ENCODE results near the gene IL23R. TPM values are rescaled to one million over a fixed set of nuclear protein-coding genes. Genes with fewer than 3 reads are reported as not detected.
A peak's percentile ranks its signal among the peaks of the same experiment; 100 is the strongest.

The IL23R gene, protein sequence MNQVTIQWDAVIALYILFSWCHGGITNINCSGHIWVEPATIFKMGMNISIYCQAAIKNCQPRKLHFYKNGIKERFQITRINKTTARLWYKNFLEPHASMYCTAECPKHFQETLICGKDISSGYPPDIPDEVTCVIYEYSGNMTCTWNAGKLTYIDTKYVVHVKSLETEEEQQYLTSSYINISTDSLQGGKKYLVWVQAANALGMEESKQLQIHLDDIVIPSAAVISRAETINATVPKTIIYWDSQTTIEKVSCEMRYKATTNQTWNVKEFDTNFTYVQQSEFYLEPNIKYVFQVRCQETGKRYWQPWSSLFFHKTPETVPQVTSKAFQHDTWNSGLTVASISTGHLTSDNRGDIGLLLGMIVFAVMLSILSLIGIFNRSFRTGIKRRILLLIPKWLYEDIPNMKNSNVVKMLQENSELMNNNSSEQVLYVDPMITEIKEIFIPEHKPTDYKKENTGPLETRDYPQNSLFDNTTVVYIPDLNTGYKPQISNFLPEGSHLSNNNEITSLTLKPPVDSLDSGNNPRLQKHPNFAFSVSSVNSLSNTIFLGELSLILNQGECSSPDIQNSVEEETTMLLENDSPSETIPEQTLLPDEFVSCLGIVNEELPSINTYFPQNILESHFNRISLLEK
- not detected for total RNA-seq
- long read RNA-seq, result 0 reads

DNA sequence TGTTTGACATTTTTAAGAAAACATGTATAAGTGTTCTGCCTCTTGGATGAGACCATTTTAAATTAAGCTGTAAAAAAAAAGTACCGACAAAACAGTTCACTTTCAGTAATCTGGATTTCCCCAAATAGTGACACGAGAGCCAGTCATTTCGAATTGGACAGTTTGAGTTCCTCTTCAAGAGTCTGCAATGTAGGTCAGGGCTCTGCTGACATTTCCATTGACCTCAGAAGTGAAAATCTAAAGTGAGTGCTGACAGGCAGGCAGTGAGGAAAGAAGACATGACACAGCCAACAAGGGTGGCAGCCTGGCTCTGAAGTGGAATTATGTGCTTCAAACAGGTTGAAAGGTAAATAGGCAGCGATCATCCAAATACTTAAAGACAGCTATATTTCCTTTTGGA lies at the start of gene IL23R:
Gene IL23R, plus strand, starts transcription at position 259 of the 400 bp plus-strand sequence. CDS start 1,667 bp downstream, outside the sequence.
- Histone ChIP-seq H3K4me1 (peaks cover 8% of the 10 kb centered on the region), H3K36me3 (no peaks in the 10 kb centered on the region), H3K4me3 (no peak within 1 kb of the TSS), H3K27ac (replicated peaks) (peak within 1 kb of the TSS; percentile 14), H3K9me3 (replicated peaks) (no peaks in the 10 kb centered on the region), H3K27me3 (ENCODE audit: low read depth) (no peaks in the 10 kb centered on the region)
- intact Hi-C loops (cut with micrococcal nuclease), result no loop called here
- TF ChIP-seq, protein P1, sequence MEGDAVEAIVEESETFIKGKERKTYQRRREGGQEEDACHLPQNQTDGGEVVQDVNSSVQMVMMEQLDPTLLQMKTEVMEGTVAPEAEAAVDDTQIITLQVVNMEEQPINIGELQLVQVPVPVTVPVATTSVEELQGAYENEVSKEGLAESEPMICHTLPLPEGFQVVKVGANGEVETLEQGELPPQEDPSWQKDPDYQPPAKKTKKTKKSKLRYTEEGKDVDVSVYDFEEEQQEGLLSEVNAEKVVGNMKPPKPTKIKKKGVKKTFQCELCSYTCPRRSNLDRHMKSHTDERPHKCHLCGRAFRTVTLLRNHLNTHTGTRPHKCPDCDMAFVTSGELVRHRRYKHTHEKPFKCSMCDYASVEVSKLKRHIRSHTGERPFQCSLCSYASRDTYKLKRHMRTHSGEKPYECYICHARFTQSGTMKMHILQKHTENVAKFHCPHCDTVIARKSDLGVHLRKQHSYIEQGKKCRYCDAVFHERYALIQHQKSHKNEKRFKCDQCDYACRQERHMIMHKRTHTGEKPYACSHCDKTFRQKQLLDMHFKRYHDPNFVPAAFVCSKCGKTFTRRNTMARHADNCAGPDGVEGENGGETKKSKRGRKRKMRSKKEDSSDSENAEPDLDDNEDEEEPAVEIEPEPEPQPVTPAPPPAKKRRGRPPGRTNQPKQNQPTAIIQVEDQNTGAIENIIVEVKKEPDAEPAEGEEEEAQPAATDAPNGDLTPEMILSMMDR (IDR thresholded peaks at IDR 0.05; ENCODE audit: borderline replicate concordance), result no peak
- DNase-seq, result peak; percentile 22

GRCh38 chr1:67118191-67118590 lies 48.1 kb upstream of the IL23R start:
- Histone ChIP-seq H3K9me3 (replicated peaks) (peaks cover 27% of the 10 kb centered on the region), H3K36me3 (no peaks in the 10 kb centered on the region), H3K27me3 (ENCODE audit: low read depth) (no peaks in the 10 kb centered on the region), H3K4me3 (no peak overlapping the region), H3K4me1 (no peaks in the 10 kb centered on the region), H3K27ac (replicated peaks) (no peak overlapping the region)
- intact Hi-C loops (cut with micrococcal nuclease), result no loop called here
- TF ChIP-seq, protein P1 (IDR thresholded peaks at IDR 0.05; ENCODE audit: borderline replicate concordance), result no peak
- no peak for DNase-seq

DNA sequence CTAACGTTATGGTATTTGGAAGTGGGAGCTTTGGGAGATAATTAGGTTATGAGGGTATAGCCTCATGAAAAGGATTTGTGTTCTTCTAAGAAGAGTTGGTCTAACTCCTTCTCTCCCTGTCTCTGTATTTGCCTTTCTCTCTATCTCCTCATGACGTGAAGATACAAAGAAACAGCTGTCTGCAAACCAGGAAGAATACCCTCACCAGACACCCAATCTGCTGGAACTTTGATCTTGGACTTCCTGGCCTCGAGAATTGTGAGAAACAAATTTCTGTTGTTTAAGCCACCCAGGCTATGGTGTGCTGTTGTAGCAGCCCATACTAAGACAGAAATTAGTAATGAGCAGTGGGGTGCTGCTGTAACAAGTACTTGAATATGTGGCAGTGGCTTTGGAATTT lies 47.6 kb upstream of the IL23R start:
- Histone ChIP-seq H3K9me3 (replicated peaks) (peaks cover 22% of the 10 kb centered on the region), H3K27ac (replicated peaks) (no peak overlapping the region), H3K4me1 (no peaks in the 10 kb centered on the region), H3K36me3 (no peaks in the 10 kb centered on the region), H3K4me3 (no peak overlapping the region), H3K27me3 (ENCODE audit: low read depth) (no peaks in the 10 kb centered on the region)
- TF ChIP-seq, protein P1 (IDR thresholded peaks at IDR 0.05; ENCODE audit: borderline replicate concordance), result no peak
- intact Hi-C loops (cut with micrococcal nuclease), result no loop called here
- DNase-seq, result no peak

DNA sequence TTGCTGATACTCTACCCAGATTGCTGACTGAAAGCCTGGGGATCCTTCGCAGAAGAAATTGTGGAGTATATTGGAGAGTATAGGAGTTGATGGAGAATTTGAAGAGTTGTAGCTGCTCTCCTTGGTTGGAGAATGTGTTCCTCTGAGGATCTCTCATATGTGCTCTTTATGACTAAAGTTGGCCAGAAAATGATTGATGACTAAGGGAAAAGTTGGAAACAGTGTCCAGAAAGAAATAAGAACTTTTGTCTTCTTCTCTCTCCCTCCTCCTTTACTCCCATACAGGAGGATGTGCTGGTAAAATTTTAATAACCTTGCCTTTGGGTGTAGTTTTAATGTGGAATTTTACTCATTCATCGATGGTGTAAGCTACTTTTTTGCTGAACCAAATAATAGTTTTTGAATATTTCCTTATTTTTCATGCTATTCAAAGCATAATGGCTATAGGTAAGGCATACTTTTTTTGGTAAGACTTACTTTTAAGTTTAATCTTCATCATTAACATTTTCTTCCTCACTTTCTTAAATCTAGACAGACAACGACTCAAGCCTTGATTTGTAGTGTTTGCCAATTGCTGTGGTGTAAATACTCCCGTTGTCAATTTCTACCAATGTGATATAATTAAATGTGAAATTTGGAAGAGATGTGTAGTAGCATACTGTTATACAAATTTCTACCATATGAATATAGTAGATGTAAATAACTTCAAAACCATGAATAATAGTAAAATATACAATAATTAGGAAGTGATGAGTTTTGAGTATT lies 45.2 kb upstream of the IL23R start:
- TF ChIP-seq, protein P1 (IDR thresholded peaks at IDR 0.05; ENCODE audit: borderline replicate concordance), result no peak
- Histone ChIP-seq H3K27ac (replicated peaks) (no peak overlapping the region), H3K9me3 (replicated peaks) (peaks cover 7% of the 10 kb centered on the region), H3K4me3 (no peak overlapping the region), H3K4me1 (no peaks in the 10 kb centered on the region), H3K36me3 (no peaks in the 10 kb centered on the region), H3K27me3 (ENCODE audit: low read depth) (no peaks in the 10 kb centered on the region)
- DNase-seq, result no peak
- intact Hi-C loops (cut with micrococcal nuclease), result no loop called here

GRCh38 chr1:67124455-67124854 lies 41.8 kb upstream of the IL23R start:
- Histone ChIP-seq H3K9me3 (replicated peaks) (peaks cover 7% of the 10 kb centered on the region), H3K4me1 (no peaks in the 10 kb centered on the region), H3K27ac (replicated peaks) (no peak overlapping the region), H3K27me3 (ENCODE audit: low read depth) (no peaks in the 10 kb centered on the region), H3K36me3 (no peaks in the 10 kb centered on the region), H3K4me3 (no peak overlapping the region)
- DNase-seq, result no peak
- intact Hi-C loops (cut with micrococcal nuclease), result no loop called here
- TF ChIP-seq, protein P1 (IDR thresholded peaks at IDR 0.05; ENCODE audit: borderline replicate concordance), result no peak

All from left ventricle myocardium inferior (tissue), 1 donor.